HG02588 (cell line): ENCODE data around the gene DPYSL3.
A peak's percentile ranks its signal among the peaks of the same experiment; 100 is the strongest.

Source experiments
- ATAC-seq: cut with Tn5 transposase; IDR thresholded peaks from one replicate; pipeline ENCODE4 v1.9.1; 2021; ENCODE audit warnings: mild to moderate bottlenecking, moderate library complexity; ENCODE audit not compliant: unreplicated experiment

DPYSL3 gene

GRCh38 chr5:147474140-147474539, 35.7 kb downstream of the DPYSL3 start:
- ATAC-seq, result no peak

- ATAC-seq, result no peak
Measured at GRCh38 chr5:147472664-147473475, 37.0 kb downstream of the DPYSL3 start.

GRCh38 chr5:147467973-147468508, 41.8 kb downstream of the DPYSL3 start:
- ATAC-seq, result no peak

GRCh38 chr5:147466360-147466980, 43.4 kb downstream of the DPYSL3 start:
- ATAC-seq, result no peak

GRCh38 chr5:147465747-147466146, 44.1 kb downstream of the DPYSL3 start:
- no peak for ATAC-seq

GRCh38 chr5:147464211-147464610, 45.7 kb downstream of the DPYSL3 start:
- peak; percentile 47 for ATAC-seq

GRCh38 chr5:147461915-147462314, 48.0 kb downstream of the DPYSL3 start:
- no peak for ATAC-seq

- ATAC-seq, result no peak
Measured at GRCh38 chr5:147460380-147460779, 49.5 kb downstream of the DPYSL3 start.

GRCh38 chr5:147458581-147458980, 51.3 kb downstream of the DPYSL3 start:
- ATAC-seq, result no peak

- no peak for ATAC-seq
Measured at GRCh38 chr5:147455822-147456450, 53.9 kb downstream of the DPYSL3 start.

GRCh38 chr5:147454996-147455677, 54.7 kb downstream of the DPYSL3 start:
- ATAC-seq, result no peak

GRCh38 chr5:147453875-147454814, 55.7 kb downstream of the DPYSL3 start:
- ATAC-seq, result peak; percentile 85

GRCh38 chr5:147452165-147452811, 57.6 kb downstream of the DPYSL3 start:
- ATAC-seq, result no peak

- ATAC-seq, result no peak
Measured at GRCh38 chr5:147451193-147451592, 58.7 kb downstream of the DPYSL3 start.

- no peak for ATAC-seq
Measured at GRCh38 chr5:147450606-147451005, 59.3 kb downstream of the DPYSL3 start.

GRCh38 chr5:147448766-147449165, 61.1 kb downstream of the DPYSL3 start:
- no peak for ATAC-seq

- no peak for ATAC-seq
Measured at GRCh38 chr5:147446523-147446922, 63.3 kb downstream of the DPYSL3 start.

GRCh38 chr5:147445917-147446316, 64.0 kb downstream of the DPYSL3 start:
- no peak for ATAC-seq

- no peak for ATAC-seq
Measured at GRCh38 chr5:147445090-147445489, 64.8 kb downstream of the DPYSL3 start.

- no peak for ATAC-seq
Measured at GRCh38 chr5:147442224-147442623, 67.6 kb downstream of the DPYSL3 start.
